ENCODE data around the gene GNG7.
A peak's percentile ranks its signal among the peaks of the same experiment; 100 is the strongest.
"Not testable (repeated sequence)": the region's sequence is repeated elsewhere in the genome, so short reads cannot be mapped to it uniquely, and the experiment has no call there.

The GNG7 gene

GRCh38 chr19:2540646-2541454 lies 161.6 kb downstream of the GNG7 start:
- H3K4me3 ChIP-seq (ENCODE audit: low read length) = no peak overlapping the region
- H3K9ac ChIP-seq (ENCODE audit: low read length) = peak overlapping the region; percentile 55
- H3K4me1 ChIP-seq (ENCODE audit: control insufficient read depth, insufficient read depth, low read length) = peaks cover 35% of the 10 kb centered on the region
- H3K36me3 ChIP-seq (ENCODE audit: control insufficient read depth, insufficient read depth, low read length) = no peaks in the 10 kb centered on the region
- no peaks in the 10 kb centered on the region for H3K27me3 ChIP-seq (ENCODE audit: control insufficient read depth, insufficient read depth, low read length)
- H3K9me3 ChIP-seq (ENCODE audit: control insufficient read depth, low read length) = no peaks in the 10 kb centered on the region

GRCh38 chr19:2540251-2540645 lies 162.2 kb downstream of the GNG7 start:
- Histone ChIP-seq H3K9me3 (ENCODE audit: control insufficient read depth, low read length) (no peaks in the 10 kb centered on the region), H3K36me3 (ENCODE audit: control insufficient read depth, insufficient read depth, low read length) (no peaks in the 10 kb centered on the region), H3K27me3 (ENCODE audit: control insufficient read depth, insufficient read depth, low read length) (no peaks in the 10 kb centered on the region), H3K4me1 (ENCODE audit: control insufficient read depth, insufficient read depth, low read length) (peaks cover 35% of the 10 kb centered on the region), H3K9ac (ENCODE audit: low read length) (peak overlapping the region; percentile 55), H3K4me3 (ENCODE audit: low read length) (no peak overlapping the region)

- H3K9me3 ChIP-seq (ENCODE audit: control insufficient read depth, low read length) = no peaks in the 10 kb centered on the region
- no peak overlapping the region for H3K4me3 ChIP-seq (ENCODE audit: low read length)
- H3K9ac ChIP-seq (ENCODE audit: low read length) = no peak overlapping the region
- H3K4me1 ChIP-seq (ENCODE audit: control insufficient read depth, insufficient read depth, low read length) = peaks cover 27% of the 10 kb centered on the region
- H3K27me3 ChIP-seq (ENCODE audit: control insufficient read depth, insufficient read depth, low read length) = no peaks in the 10 kb centered on the region
- no peaks in the 10 kb centered on the region for H3K36me3 ChIP-seq (ENCODE audit: control insufficient read depth, insufficient read depth, low read length)
These were observed 164.3 kb downstream of the GNG7 start for GRCh38 chr19:2538096-2538757.

GRCh38 chr19:2537584-2537983 lies 164.9 kb downstream of the GNG7 start:
- not testable (repeated sequence) for H3K4me3 ChIP-seq (ENCODE audit: low read length); H3K36me3 ChIP-seq (ENCODE audit: control insufficient read depth, insufficient read depth, low read length); H3K27me3 ChIP-seq (ENCODE audit: control insufficient read depth, insufficient read depth, low read length); H3K9ac ChIP-seq (ENCODE audit: low read length); H3K9me3 ChIP-seq (ENCODE audit: control insufficient read depth, low read length)
- peaks cover 21% of the 10 kb centered on the region for H3K4me1 ChIP-seq (ENCODE audit: control insufficient read depth, insufficient read depth, low read length)

- no peak overlapping the region for H3K4me3 ChIP-seq (ENCODE audit: low read length)
- no peaks in the 10 kb centered on the region for H3K36me3 ChIP-seq (ENCODE audit: control insufficient read depth, insufficient read depth, low read length)
- H3K9ac ChIP-seq (ENCODE audit: low read length) = no peak overlapping the region
- H3K4me1 ChIP-seq (ENCODE audit: control insufficient read depth, insufficient read depth, low read length) = peaks cover 17% of the 10 kb centered on the region
- H3K9me3 ChIP-seq (ENCODE audit: control insufficient read depth, low read length) = no peaks in the 10 kb centered on the region
- no peaks in the 10 kb centered on the region for H3K27me3 ChIP-seq (ENCODE audit: control insufficient read depth, insufficient read depth, low read length)
These were observed 166.0 kb downstream of the GNG7 start for GRCh38 chr19:2536461-2536860.

GRCh38 chr19:2534423-2535013 lies 168.0 kb downstream of the GNG7 start:
- Histone ChIP-seq H3K4me1 (ENCODE audit: control insufficient read depth, insufficient read depth, low read length) (peaks cover 5% of the 10 kb centered on the region), H3K36me3 (ENCODE audit: control insufficient read depth, insufficient read depth, low read length) (no peaks in the 10 kb centered on the region), H3K9me3 (ENCODE audit: control insufficient read depth, low read length) (no peaks in the 10 kb centered on the region), H3K9ac (ENCODE audit: low read length) (no peak overlapping the region), H3K4me3 (ENCODE audit: low read length) (no peak overlapping the region), H3K27me3 (ENCODE audit: control insufficient read depth, insufficient read depth, low read length) (no peaks in the 10 kb centered on the region)

- Histone ChIP-seq H3K9ac (ENCODE audit: low read length) (no peak overlapping the region), H3K4me1 (ENCODE audit: control insufficient read depth, insufficient read depth, low read length) (peaks cover 7% of the 10 kb centered on the region), H3K4me3 (ENCODE audit: low read length) (no peak overlapping the region), H3K27me3 (ENCODE audit: control insufficient read depth, insufficient read depth, low read length) (no peaks in the 10 kb centered on the region), H3K36me3 (ENCODE audit: control insufficient read depth, insufficient read depth, low read length) (no peaks in the 10 kb centered on the region), H3K9me3 (ENCODE audit: control insufficient read depth, low read length) (no peaks in the 10 kb centered on the region)
These were observed 168.6 kb downstream of the GNG7 start for GRCh38 chr19:2533686-2534422.

DNA sequence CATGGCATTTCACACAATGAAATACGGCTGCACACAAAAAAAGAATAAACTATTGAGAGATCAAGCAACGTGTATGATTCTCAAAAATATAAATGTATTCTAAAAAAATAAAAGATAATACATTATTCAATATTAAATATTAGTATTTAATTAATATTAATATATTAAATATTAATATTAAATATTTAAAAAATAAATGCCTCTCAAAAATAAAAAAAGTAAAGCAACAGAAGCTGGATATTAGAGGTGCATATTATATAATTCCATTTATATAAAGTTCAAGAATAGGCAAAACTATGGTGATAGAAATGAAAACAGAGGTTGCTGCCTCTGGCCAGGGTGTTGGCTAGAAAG lies 169.4 kb downstream of the GNG7 start:
- no peaks in the 10 kb centered on the region for H3K9me3 ChIP-seq (ENCODE audit: control insufficient read depth, low read length)
- H3K27me3 ChIP-seq (ENCODE audit: control insufficient read depth, insufficient read depth, low read length) = no peaks in the 10 kb centered on the region
- H3K4me3 ChIP-seq (ENCODE audit: low read length) = no peak overlapping the region
- peaks cover 12% of the 10 kb centered on the region for H3K4me1 ChIP-seq (ENCODE audit: control insufficient read depth, insufficient read depth, low read length)
- no peaks in the 10 kb centered on the region for H3K36me3 ChIP-seq (ENCODE audit: control insufficient read depth, insufficient read depth, low read length)
- H3K9ac ChIP-seq (ENCODE audit: low read length) = no peak overlapping the region

DNA sequence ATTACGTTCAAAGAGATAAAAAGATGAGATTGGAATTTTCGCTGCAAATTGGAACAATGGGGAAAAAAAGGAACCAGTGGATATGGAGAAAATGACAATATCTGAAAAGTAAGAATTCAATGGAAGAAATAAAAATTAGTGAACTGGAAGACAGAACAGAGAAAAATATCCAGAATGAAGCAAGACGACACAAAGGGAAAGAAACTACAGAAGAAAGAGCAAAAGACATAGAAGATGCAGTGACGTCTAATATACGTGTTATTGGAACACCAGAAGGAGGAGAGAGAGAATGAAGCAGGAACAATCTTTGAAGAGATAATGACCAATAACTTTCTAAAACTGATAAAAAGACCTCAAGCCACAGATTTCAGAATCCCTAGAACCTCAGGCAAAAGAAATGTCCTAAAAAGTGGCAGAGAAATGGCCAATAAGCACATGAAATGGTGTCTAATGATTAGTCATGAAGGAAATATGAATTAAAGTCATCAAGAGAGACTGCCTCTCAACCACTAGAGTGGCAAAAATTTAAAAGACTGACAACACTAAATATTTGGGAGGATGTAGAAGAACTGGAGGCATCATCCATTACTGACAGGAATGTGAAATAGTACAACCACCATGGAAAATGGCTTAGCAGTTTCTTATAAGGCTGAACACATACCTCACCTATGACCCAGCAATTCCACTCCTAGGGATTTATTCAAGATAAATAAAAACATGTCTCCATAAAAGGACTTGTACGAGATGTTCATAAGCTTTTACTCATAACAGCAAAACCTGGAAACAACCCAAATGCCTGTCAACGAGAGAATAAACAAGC lies 170.0 kb downstream of the GNG7 start:
- Histone ChIP-seq H3K9me3 (ENCODE audit: control insufficient read depth, low read length) (no peaks in the 10 kb centered on the region), H3K36me3 (ENCODE audit: control insufficient read depth, insufficient read depth, low read length) (no peaks in the 10 kb centered on the region), H3K27me3 (ENCODE audit: control insufficient read depth, insufficient read depth, low read length) (no peaks in the 10 kb centered on the region), H3K4me3 (ENCODE audit: low read length) (no peak overlapping the region), H3K4me1 (ENCODE audit: control insufficient read depth, insufficient read depth, low read length) (peaks cover 12% of the 10 kb centered on the region), H3K9ac (ENCODE audit: low read length) (no peak overlapping the region)

DNA sequence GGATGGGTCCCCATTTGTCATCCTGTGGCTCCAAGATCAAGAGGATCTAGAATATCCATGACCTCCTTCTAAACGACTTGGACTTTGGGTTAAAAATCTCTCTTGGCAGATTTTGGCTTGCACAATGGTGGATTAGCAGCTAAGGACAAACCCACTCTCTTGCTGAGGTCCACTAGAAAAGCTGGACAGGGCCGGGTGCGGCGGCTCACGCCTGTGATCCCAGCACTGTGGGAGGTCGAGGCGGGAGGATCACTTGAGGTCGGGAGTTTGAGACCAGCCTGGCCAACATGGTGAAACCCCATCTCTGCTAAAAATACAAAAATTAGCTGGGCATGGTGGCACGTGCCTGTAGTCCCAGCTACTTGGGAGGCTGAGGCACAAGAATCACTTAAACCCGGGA lies 172.6 kb downstream of the GNG7 start:
- not testable (repeated sequence) for H3K36me3 ChIP-seq (ENCODE audit: control insufficient read depth, insufficient read depth, low read length); H3K27me3 ChIP-seq (ENCODE audit: control insufficient read depth, insufficient read depth, low read length); H3K9me3 ChIP-seq (ENCODE audit: control insufficient read depth, low read length); H3K9ac ChIP-seq (ENCODE audit: low read length); H3K4me3 ChIP-seq (ENCODE audit: low read length)
- peaks cover 14% of the 10 kb centered on the region for H3K4me1 ChIP-seq (ENCODE audit: control insufficient read depth, insufficient read depth, low read length)

- Histone ChIP-seq H3K4me1 (ENCODE audit: control insufficient read depth, insufficient read depth, low read length) (peaks cover 14% of the 10 kb centered on the region), H3K4me3 (ENCODE audit: low read length) (no peak overlapping the region), H3K27me3 (ENCODE audit: control insufficient read depth, insufficient read depth, low read length) (no peaks in the 10 kb centered on the region), H3K9ac (ENCODE audit: low read length) (no peak overlapping the region), H3K9me3 (ENCODE audit: control insufficient read depth, low read length) (no peaks in the 10 kb centered on the region), H3K36me3 (ENCODE audit: control insufficient read depth, insufficient read depth, low read length) (no peaks in the 10 kb centered on the region)
These were observed 173.0 kb downstream of the GNG7 start for GRCh38 chr19:2529473-2529918.
